Amniotic stem cell (primary cell): ENCODE results near the gene IL20RB.
"Not testable (repeated sequence)": the region's sequence is repeated elsewhere in the genome, so short reads cannot be mapped to it uniquely, and the experiment has no call there.

Source experiments
- DNase-seq: peaks from one replicate; lab custom pipeline; 2025; lab: John Stamatoyannopoulos, UW

Gene IL20RB

DNA sequence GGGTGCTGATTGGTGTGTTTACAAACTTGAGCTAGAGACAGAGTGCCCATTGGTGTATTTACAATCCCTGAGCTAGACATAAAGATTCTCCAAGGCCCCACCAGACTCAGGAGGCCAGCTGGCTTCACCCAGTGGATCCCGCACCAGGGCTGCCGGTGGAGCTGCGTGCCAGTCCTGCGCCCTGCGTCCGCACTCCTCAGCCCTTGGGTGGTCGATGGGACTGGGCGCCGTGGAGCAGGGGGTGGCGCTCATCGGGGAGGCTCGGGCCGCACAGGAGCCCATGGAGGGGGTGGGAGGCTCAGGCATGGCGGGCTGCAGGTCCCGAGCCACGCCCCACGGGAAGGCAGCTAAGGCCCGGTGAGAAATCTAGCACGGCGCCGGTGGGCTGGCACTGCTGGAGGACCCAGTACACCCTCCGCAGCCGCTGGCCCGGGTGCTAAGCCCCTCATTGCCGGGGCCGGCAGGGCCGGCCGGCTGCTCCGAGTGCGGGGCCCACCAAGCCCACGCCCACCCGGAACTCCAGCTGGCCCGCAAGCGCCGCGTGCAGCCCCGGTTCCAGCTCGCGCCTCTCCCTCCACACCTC lies 29.7 kb downstream of the IL20RB start:
- not testable (repeated sequence) for DNase-seq

DNA sequence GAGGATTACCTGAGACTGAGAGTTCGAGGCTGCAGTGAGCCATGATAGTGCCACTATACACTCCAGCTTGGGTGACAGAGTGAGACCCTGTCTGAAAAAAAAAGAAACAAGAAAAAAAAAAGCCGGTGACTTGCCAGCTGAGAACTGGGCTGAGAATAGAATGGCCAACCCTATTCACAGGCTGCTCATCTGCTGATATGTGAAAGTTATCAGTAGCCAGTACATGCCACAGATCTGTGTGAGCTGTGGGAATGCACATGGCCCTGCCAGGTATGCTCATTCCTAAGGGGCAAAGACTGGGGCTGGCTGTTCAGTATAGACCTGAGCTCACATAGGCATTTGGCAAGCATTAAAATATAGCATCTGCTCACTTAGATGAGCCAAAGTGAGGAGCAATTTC lies 30.9 kb downstream of the IL20RB start:
- DNase-seq, result no peak

DNA sequence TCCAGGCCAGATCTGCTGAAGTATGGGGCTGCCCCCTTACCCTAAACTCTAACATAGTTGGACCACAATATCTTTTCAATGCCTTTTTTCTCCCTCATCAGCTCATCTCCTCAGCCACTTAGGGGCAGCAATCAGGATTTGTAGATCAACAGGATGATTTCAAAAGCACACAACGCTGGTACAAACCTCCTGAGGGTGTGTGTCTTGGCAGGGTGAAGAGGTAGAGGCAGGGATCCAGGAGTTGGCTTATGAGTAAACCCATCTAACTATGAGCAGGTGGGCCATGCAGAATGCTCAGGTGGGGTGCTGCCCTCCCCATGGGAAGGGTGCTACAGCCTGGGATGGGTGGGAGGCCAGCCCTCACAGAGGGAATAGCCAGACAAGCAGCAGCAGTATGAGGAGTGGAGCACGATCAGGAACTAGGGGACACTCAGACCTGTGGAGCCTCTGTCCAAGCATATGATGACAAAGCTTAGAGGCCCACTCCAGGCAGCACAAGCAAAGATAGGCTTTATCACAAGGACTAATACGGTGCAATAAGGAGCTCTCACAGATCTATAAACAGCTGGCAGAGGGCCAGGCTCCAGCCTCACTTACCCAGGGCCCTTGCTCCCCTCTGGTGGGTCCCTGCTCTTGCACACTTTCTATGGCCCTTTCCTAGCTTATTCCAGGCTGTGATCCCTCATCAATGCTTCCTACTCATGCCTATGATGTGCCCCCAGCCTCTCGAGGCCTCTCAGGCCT lies 32.2 kb downstream of the IL20RB start:
- no peak for DNase-seq

DNA sequence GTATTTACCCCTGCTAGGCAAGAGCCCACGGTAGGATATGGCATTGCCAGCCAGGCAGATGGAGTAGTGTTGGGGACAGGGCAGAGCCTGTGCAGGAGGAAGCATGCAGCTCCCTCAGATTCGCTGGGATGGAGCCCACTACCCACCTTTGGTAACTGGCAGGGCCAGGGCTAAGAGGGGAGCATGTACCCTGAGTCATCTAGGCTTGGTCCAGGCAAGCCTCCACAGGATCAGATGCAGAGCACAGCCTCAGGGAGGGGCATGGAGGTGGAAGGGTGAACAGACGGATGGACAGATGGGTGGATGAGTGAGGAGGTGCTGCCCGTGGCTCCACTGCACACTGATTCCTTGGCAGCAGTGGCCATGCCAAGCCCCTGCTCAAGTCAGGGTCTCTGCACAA lies 33.0 kb downstream of the IL20RB start:
- DNase-seq, result no peak

DNA sequence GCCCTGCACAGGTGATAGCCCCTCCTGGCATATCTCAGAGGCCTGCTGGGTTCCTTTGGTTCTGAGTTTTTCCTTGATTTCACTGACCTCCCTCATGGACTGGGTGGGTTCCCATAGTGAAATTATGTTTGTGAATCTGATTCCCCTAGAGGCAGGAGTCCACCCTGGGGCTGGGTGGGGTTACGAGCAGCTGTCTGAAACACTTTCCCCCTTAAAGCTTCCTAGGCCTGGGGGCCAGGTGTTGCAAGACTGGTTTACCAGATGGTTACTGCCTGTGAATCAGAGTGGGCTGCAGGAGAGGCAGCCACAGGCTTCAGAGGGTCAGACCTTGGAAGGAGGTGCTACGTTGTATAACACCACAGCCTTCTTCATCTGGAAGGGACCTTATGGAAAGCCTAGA lies 34.3 kb downstream of the IL20RB start:
- no peak for DNase-seq

DNA sequence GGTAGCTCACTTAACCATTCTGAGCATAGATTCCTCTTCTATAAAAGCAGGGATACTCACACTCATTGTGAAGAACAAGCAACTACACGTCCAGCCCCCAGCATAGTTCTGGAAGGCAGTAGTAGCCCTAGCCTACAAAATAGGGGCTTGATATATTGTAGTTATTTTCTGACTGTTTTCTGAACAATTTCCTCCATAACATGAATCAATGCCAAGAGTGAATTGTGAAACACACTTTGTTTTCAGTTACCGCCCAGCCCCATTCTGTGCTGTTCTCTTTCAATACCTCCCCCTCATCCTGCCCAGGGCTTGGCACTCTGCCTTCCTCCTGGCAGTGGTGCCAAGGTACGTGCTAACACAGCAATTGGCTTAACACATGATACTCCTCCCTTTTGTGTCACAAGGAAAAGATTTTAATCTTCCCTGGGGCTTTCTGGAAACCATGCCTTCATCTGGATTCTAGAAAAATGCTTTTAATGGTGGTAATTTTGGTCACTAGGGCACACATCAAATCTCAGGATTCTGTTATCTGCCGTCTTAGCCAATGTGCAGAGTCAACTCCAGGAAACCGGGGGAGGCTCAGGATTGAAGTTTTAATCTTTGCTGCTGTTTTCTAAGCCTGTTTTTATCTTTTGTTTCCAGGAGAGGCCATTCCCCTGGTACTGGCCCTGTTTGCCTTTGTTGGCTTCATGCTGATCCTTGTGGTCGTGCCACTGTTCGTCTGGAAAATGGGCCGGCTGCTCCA lies 37.2 kb downstream of the IL20RB start:
- no peak for DNase-seq

DNA sequence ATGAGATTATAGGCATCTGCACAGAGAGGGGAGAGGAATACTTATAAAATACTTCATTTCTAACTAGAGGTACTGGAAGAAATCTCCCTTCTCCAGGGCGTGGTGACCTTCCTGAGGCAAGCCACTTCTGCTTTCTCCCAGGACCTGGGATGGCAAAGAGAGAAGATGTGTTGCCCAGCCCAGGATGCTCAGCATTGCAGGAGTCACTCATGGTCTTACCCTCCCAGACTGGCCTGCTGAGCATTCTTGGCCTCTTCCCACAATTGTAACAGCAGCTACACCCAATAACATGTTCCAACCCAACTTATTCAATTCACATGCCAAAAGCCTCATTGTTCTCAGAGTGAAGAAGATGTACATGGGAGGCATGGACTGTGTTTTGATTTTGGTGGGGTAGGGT lies 37.9 kb downstream of the IL20RB start:
- DNase-seq, result no peak

DNA sequence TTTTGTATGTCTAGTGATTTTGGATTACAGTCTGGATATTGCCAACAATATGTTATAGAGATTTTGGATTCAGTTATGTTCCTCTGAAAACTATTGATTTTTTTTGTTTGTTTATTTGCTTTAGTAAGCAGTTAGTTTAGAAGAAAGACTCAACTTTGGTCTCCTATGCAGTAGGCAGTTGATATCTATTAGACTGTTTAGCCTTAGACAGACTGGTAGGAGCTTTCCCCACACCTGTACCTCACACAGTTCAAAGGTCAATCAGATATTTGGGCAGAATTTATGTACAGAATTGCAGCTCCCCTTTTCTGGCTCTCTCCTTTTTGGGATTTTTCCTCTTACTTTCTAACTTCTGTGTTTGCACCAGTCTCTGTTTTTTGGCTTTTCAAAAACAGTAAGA lies 42.3 kb downstream of the IL20RB start:
- DNase-seq, result no peak

DNA sequence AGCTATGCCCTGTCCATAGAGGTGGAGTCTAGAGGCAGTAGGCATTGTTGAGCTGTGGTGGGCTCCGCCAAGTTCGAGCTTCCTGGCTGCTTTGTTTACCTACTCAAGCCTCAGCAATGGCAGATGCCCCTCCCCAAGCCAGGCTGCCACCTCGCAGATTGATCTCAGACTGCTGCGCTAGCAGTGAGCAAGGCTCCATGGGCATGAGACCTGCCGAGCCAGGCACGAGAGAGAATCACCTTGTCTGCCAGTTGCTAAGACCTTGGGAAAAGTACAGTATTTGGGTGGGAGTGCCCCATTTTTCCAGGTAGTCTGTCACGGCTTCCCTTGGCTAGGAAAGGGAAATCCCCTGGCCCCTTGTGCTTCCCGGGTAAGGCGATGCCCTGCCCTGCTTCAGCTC lies 49.6 kb downstream of the IL20RB start:
- not testable (repeated sequence) for DNase-seq

DNA sequence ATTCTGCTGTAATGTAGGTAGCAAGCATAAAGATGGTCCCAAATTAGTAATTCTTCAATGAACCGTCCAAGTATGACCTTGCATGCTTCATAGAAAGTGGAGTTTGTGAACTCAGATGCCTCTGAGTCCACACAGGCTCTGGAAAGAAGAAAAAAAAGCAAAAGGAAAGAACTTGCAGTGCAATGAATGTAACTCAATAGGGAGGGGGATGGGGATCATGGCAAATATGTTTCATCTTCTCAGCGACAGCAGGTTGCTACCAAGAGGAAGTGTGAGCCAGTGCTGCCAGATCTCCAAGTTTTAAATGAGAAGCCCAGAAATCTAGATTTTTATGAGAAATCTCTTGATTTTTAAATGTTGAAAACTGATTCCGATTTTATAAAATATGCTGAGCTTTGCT lies 50.3 kb downstream of the IL20RB start:
- DNase-seq, result no peak

DNA sequence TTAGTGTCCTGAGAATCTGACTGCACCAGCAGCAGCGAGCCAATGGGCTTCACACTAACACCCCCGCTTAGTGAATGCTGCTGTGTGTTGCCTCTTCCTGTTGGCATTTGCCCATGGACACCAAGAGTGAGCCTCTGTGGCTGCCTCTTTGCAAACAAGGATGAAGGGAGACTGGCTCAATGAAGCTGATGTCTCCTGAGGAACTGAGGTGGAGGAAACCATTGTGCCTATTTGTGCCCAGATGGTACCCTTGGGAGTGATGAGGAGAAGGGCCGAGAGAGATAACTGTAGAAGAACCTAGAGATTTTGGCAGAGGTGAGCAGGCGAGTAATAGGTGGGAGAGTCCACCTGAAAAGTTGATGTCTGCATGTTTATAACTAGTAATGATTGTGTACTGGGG lies 51.2 kb downstream of the IL20RB start:
- no peak for DNase-seq

DNA sequence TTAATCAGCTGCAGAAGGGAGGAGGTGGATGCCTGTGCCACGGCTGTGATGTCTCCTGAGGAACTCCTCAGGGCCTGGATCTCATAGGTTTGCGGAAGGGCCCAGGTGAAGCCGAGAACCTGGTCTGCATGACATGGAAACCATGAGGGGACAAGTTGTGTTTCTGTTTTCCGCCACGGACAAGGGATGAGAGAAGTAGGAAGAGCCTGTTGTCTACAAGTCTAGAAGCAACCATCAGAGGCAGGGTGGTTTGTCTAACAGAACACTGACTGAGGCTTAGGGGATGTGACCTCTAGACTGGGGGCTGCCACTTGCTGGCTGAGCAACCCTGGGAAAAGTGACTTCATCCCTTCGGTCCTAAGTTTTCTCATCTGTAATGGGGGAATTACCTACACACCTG lies 52.4 kb downstream of the IL20RB start:
- no peak for DNase-seq

DNA sequence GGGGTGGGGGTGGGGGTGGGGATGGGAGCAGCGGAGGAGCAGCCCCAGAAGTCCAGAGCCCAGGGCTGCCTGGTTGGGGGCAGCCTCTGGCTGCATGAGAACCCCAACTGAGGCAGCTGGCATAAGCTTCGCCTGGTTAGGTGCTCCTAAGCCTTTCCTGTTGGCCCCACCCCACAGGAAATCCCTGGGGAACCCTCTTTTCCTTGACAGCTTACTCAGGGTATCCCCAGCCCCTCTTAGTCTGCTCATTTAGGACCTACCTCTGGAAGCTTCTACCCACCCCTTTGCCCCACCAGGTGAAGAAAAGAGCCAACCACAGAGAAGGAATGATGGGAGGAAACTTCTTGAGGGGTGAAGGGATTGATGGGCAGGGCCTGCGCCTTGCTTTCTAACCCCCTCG lies 53.4 kb downstream of the IL20RB start:
- DNase-seq, result no peak

DNA sequence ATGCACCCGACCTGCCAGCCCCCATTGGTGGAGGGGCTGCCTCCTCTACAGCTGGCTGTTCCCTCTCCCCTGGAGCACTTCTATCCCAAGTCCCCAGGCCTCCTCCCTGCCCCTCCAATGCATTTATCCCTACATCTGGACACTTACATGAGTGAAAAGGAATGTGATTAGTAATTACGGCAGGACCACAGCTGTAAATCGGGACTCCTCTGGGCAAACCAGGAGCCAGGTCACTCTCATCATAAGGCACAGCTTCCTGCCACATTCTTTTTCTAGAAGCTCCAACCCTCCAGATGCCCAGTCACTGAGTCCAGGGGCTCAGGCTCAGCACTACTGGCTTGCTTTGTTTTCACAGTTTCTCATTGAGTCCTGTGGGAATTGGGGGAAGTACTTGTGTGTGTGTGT lies 54.3 kb downstream of the IL20RB start:
- no peak for DNase-seq

DNA sequence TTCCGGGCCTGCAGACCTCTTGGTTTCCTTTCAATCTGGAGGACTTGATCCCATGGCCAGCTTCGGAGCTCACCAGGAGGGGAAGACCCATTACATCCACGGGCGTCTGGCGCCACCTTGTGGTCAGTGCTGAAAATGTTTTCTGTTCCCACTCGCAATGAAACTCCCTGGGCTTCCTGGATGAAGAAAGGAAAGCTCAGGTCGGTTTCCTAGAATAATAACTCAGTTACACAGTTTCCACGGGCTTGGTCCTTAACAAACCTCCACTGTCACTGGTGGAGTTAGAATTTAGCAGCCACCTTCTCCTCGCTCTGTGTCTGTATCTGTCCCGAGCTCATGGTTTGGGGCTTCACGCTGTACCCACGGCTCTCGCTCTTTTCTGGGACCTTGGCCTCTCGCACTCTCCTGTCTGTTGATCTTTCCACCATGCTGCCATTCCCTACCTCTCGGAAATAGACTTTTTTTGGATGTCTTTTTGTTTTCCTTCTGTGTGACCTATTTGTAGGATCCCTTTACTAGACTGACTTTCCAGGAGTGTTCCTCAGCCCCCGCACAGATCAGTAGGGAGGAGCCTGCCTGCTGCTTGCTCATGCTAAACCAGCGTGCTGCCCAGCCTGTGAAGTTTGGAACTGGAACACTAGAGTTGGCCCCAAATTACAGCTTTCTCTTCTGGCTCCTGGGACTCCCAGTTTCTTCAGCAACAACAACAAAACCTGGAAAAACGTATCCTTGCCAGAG lies 56.3 kb downstream of the IL20RB start:
- peak; percentile 45 for DNase-seq

DNA sequence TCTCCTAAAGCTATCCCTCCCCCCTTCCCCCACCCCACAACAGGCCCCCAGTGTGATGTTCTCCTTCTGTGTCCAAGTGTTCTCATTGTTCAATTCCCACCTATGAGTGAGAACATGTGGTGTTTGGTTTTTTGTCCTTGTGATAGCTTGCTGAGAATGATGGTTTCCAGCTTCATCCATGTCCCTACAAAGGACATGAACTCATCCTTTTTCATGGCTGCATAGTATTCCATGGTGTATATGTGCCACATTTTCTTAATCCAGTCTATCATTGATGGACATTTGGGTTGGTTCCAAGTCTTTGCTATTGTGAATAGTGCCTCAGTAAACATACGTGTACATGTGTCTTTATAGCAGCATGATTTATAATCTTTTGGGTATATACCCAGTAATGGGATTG lies 59.5 kb downstream of the IL20RB start:
- not testable (repeated sequence) for DNase-seq

DNA sequence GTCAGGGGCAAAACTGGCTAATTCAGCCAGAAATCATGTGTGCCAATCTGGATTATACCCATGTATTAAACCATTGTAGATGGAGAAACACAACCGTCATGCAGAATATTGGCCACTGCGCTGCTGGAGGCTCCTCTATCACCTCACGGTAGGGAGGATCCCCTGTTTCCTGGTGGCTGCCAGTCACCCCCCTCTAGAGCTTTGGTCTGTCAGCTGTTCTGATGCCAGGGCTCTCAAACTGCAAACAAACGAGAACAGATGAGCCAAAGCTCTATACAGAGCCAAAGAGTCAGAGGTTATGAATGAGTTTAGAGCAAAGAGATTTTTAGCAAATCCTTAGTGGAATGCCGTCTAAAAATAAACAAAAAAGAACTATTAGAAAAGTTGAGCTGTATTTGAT lies 62.5 kb downstream of the IL20RB start:
- no peak for DNase-seq

DNA sequence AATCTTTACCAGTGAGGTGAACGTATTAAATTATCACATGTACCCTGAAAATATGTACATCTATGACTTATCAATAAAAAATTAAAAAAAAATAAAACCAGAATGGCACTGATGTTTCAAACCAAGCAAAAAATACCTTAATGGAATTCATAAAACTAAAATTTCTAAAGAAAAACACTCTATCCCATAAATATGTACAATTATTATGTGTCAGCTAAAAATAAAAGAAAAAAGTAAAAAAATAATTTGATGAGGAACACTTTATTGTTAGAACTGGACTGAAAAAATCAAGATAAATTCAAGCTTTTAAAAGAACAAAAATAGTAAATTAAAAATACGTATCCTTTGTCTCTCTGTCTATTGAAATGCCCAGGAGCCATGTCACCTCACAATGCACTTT lies 63.1 kb downstream of the IL20RB start:
- no peak for DNase-seq

DNA sequence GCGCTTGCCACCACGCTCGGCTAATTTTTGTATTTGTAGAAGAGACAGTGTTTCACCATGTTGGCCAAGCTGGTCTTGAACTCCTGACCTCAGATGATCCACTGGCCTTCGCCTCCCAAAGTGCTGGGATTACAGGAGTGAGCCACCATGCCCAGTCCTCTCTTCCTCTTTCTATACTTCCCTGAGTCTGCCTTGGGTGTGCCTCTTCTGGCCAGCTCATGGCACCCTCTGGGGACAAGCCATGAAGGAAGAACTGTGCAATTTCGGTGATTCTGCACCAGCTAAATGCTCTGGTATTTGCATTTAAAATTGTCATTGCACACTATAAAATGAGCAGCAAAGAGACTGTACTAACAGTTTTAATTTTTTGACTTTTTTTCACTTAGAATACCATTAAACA lies 66.6 kb downstream of the IL20RB start:
- no peak for DNase-seq

DNA sequence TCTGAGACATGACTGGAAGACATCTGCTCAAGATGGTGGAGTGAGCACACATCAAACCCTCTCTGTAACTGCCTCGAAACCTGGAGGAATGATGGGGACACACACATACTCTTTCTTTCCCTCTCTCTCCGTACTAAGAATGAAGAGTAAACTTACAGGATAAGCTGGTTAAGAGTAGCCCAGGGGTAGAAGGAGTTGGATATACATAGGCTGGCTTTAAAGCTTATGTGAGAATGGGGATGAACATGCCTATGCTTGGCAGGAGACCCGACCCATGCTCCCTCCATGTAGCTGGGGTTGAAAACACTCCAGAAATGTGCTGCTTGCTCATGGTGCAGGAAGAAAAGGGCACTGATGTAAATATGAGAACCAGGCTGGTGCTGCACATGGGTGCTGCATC lies 68.9 kb downstream of the IL20RB start:
- no peak for DNase-seq

DNA sequence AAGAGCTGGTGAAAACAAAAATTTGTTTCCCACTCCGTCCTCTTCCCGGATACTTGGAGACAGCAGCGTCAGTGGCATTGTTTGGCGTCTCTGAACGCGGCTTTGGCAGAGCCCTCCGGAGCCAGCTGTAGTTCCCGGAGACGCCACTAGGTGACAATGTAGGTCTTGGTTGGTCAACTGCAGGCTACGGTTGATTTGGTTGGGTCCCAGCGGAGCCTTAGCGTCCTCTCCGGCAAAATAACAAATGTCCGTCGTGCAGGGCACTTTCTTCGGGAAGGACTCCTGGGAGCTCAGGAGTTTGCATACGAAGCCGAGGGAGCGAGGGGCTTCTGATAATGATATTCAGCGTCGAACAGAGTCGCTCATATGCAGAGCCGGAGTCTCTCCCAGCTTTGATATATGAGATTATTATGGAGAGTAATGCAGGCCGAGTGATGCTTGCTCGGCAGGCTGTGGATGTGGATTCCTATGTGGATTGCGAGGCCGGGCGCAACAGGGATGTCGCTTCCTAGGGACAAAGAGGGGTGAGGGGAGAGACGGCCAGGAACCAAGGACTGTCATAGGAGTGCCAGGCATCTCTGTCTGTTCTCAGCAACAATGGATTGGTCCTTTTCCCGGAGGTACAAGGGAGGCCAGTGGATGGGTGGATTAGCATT lies 74.8 kb downstream of the IL20RB start:
- DNase-seq, result peak; percentile 50

DNA sequence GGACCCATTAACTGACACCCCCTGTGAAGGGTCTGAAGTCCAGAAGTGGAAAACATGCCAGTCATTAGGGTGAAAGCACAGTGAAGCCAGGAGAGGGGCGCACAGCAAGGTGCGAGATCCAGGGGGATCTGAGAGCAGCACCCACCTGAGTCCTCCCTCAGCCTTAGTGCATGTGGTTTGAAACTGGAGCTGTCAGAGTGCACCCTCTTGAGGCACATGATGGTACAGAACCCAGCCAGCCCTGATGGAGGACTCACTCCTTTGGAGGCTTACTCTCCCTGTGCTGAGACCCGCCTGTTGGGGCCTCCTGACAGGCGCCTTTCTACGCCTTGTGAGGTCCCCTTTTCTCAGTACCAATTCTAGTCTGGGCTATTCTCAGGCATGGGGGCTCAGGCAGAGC lies 77.8 kb downstream of the IL20RB start:
- no peak for DNase-seq
